GM20431 (cell line): ENCODE data around the gene RBM33.

Source experiments
- in situ Hi-C: fragments of 300-500 bp; cut with MseI, MboI; formaldehyde crosslinking; loops from one replicate; pipeline ENCODE4 v1.15.0; 2020; ENCODE audit warnings: low sequenced_read_pairs; ENCODE audit not compliant: unreplicated experiment

The RBM33 gene

GRCh38 chr7:155785536-155785935, 141.1 kb downstream of the RBM33 start:
- in situ Hi-C loops, result no loop called here

GRCh38 chr7:155786491-155786890, 142.0 kb downstream of the RBM33 start:
- in situ Hi-C loops, result no loop called here

GRCh38 chr7:155787171-155787851, 142.8 kb downstream of the RBM33 start:
- in situ Hi-C loops, result no loop called here

GRCh38 chr7:155788616-155789000, 144.1 kb downstream of the RBM33 start:
- in situ Hi-C loops, result no loop called here

- in situ Hi-C loops, result no loop called here
Measured at GRCh38 chr7:155789001-155789725, 144.7 kb downstream of the RBM33 start.

GRCh38 chr7:155790666-155791065, 146.2 kb downstream of the RBM33 start:
- in situ Hi-C loops, result no loop called here

GRCh38 chr7:155791214-155791737, 146.8 kb downstream of the RBM33 start:
- in situ Hi-C loops, result no loop called here

- in situ Hi-C loops, result no loop called here
Measured at GRCh38 chr7:155791836-155792235, 147.4 kb downstream of the RBM33 start.

- in situ Hi-C loops, result no loop called here
Measured at GRCh38 chr7:155792315-155792960, 148.0 kb downstream of the RBM33 start.

- in situ Hi-C loops, result no loop called here
Measured at GRCh38 chr7:155792999-155793560, 148.6 kb downstream of the RBM33 start.

GRCh38 chr7:155793720-155794119, 149.3 kb downstream of the RBM33 start:
- in situ Hi-C loops, result no loop called here

GRCh38 chr7:155794196-155794595, 149.7 kb downstream of the RBM33 start:
- in situ Hi-C loops, result no loop called here

GRCh38 chr7:155795401-155795800, 150.9 kb downstream of the RBM33 start:
- in situ Hi-C loops, result no loop called here

GRCh38 chr7:155795951-155796350, 151.5 kb downstream of the RBM33 start:
- in situ Hi-C loops, result no loop called here

GRCh38 chr7:155796381-155797261, 152.2 kb downstream of the RBM33 start:
- in situ Hi-C loops, result no loop called here

- in situ Hi-C loops, result no loop called here
Measured at GRCh38 chr7:155797262-155798250, 153.1 kb downstream of the RBM33 start.

GRCh38 chr7:155798673-155799439, 154.4 kb downstream of the RBM33 start:
- in situ Hi-C loops, result no loop called here

- in situ Hi-C loops, result no loop called here
Measured at GRCh38 chr7:155799514-155799913, 155.1 kb downstream of the RBM33 start.
